ENCODE data around the gene NPAS2. TPM values are rescaled to one million over a fixed set of nuclear protein-coding genes. Genes with fewer than 3 reads are reported as not detected.

Gene NPAS2
- polyA plus RNA-seq, 1 of the 3 experiments (the other 2 are of a cell fraction) = 58.5 TPM

- 81% methylated on average over 8 of the region's 8 CpGs for WGBS (ENCODE audit: low lambda C conversion rate)
Observed at GRCh38 chr2:100988630-100989417, 168.9 kb downstream of the NPAS2 start.

GRCh38 chr2:100989666-100990065, 169.7 kb downstream of the NPAS2 start:
- no peaks in the 10 kb centered on the region for H3K27me3 ChIP-seq (ENCODE audit: insufficient read depth)
- H3K79me2 ChIP-seq (ENCODE audit: insufficient read depth) = no peaks in the 10 kb centered on the region
- no peak for DNase-seq
- H3K27ac ChIP-seq (ENCODE audit: low read depth in 2 of 2, low read length in 1 of 2) = no peak overlapping the region
- no peaks in the 10 kb centered on the region for H3K9me3 ChIP-seq
- no peak overlapping the region for H3K4me3 ChIP-seq (ENCODE audit: low read depth in 2 of 2, low read length in 1 of 2)
- no peaks in the 10 kb centered on the region for H3F3A ChIP-seq (replicated peaks; ENCODE audit: insufficient read depth)
- no peak overlapping the region for H2AFZ ChIP-seq (ENCODE audit: low read depth)
- H3K4me2 ChIP-seq = no peak overlapping the region
- CTCF ChIA-PET = interaction anchor here (6.6 kb wide), 1 partner anchor 381 kb away, joined by 118 read pairs; no protein-coding TSS in a partner anchor
- H3K9me2 ChIP-seq = no peaks in the 10 kb centered on the region
- TF ChIP-seq MXI1 (IDR thresholded peaks at IDR 0.05; ENCODE audit: low read depth, low read length) (no peak), FOXM1 (IDR thresholded peaks at IDR 0.05; ENCODE audit: low read depth) (no peak), CTCF (IDR thresholded peaks at IDR 0.05) (no peak)
- no peak overlapping the region for H3K9ac ChIP-seq
- POLR2A ChIA-PET = no interaction called here
- no peaks in the 10 kb centered on the region; a peak in 1 of 4 replicates for H3K4me1 ChIP-seq (ENCODE audit: control insufficient read depth in 1 of 2, insufficient read depth in 2 of 2, low read depth in 1 of 2, low read length in 1 of 2)
- 97% methylated on average over 3 of the region's 3 CpGs for WGBS (ENCODE audit: low lambda C conversion rate)
- H4K20me1 ChIP-seq (ENCODE audit: insufficient read depth) = no peaks in the 10 kb centered on the region
- H3K36me3 ChIP-seq (replicated peaks in 1 of 2; ENCODE audit: control insufficient read depth in 1 of 2, insufficient read depth in 2 of 2, low read length in 1 of 2) = peaks cover 7 to 57% of the 10 kb centered on the region in 2 experiments

More at GRCh38 chr2:100988630-100989417, 168.9 kb downstream of the NPAS2 start:
- DNase-seq = no peak
- H2AFZ ChIP-seq (ENCODE audit: low read depth) = no peak overlapping the region
- H3K79me2 ChIP-seq (ENCODE audit: insufficient read depth) = no peaks in the 10 kb centered on the region
- H4K20me1 ChIP-seq (ENCODE audit: insufficient read depth) = no peaks in the 10 kb centered on the region
- TF ChIP-seq FOSL2 (IDR thresholded peaks at IDR 0.05; ENCODE audit: borderline replicate concordance, low read depth) (no peak), ELF1 (IDR thresholded peaks at IDR 0.05) (no peak), TAF1 (IDR thresholded peaks at IDR 0.05; ENCODE audit: borderline replicate concordance, low read depth, low read length) (no peak), USF2 (IDR thresholded peaks at IDR 0.05; ENCODE audit: borderline replicate concordance, low read depth, low read length) (no peak), GABPA (IDR thresholded peaks at IDR 0.05; ENCODE audit: low read depth) (no peak)
- no peaks in the 10 kb centered on the region for H3K9me3 ChIP-seq
- ChIA-PET CTCF (interaction anchor here (2.0 to 6.6 kb wide), 2 partner anchors 380 to 394 kb away, joined by 5 to 118 read pairs; no protein-coding TSS in a partner anchor), POLR2A (no interaction called here)
- H3K9ac ChIP-seq = no peak overlapping the region
- no peak overlapping the region for H3K27ac ChIP-seq (ENCODE audit: low read depth in 2 of 2, low read length in 1 of 2)
- H3K4me3 ChIP-seq (ENCODE audit: low read depth in 2 of 2, low read length in 1 of 2) = no peak overlapping the region
- H3F3A ChIP-seq (replicated peaks; ENCODE audit: insufficient read depth) = no peaks in the 10 kb centered on the region
- no peaks in the 10 kb centered on the region for H3K9me2 ChIP-seq
- no peaks in the 10 kb centered on the region for H3K27me3 ChIP-seq (ENCODE audit: insufficient read depth)
- H3K36me3 ChIP-seq (replicated peaks in 1 of 2; ENCODE audit: control insufficient read depth in 1 of 2, insufficient read depth in 2 of 2, low read length in 1 of 2) = peaks cover 7 to 48% of the 10 kb centered on the region in 2 experiments
- no peaks in the 10 kb centered on the region; a peak in 1 of 4 replicates for H3K4me1 ChIP-seq (ENCODE audit: control insufficient read depth in 1 of 2, insufficient read depth in 2 of 2, low read depth in 1 of 2, low read length in 1 of 2)
- H3K4me2 ChIP-seq = no peak overlapping the region

Measured in SK-N-SH (cell line).